ENCODE results near the gene LRIF1.
"Not testable (repeated sequence)": the region's sequence is repeated elsewhere in the genome, so short reads cannot be mapped to it uniquely, and the experiment has no call there.

LRIF1 gene, protein sequence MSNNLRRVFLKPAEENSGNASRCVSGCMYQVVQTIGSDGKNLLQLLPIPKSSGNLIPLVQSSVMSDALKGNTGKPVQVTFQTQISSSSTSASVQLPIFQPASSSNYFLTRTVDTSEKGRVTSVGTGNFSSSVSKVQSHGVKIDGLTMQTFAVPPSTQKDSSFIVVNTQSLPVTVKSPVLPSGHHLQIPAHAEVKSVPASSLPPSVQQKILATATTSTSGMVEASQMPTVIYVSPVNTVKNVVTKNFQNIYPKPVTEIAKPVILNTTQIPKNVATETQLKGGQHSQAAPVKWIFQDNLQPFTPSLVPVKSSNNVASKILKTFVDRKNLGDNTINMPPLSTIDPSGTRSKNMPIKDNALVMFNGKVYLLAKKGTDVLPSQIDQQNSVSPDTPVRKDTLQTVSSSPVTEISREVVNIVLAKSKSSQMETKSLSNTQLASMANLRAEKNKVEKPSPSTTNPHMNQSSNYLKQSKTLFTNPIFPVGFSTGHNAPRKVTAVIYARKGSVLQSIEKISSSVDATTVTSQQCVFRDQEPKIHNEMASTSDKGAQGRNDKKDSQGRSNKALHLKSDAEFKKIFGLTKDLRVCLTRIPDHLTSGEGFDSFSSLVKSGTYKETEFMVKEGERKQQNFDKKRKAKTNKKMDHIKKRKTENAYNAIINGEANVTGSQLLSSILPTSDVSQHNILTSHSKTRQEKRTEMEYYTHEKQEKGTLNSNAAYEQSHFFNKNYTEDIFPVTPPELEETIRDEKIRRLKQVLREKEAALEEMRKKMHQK

DNA sequence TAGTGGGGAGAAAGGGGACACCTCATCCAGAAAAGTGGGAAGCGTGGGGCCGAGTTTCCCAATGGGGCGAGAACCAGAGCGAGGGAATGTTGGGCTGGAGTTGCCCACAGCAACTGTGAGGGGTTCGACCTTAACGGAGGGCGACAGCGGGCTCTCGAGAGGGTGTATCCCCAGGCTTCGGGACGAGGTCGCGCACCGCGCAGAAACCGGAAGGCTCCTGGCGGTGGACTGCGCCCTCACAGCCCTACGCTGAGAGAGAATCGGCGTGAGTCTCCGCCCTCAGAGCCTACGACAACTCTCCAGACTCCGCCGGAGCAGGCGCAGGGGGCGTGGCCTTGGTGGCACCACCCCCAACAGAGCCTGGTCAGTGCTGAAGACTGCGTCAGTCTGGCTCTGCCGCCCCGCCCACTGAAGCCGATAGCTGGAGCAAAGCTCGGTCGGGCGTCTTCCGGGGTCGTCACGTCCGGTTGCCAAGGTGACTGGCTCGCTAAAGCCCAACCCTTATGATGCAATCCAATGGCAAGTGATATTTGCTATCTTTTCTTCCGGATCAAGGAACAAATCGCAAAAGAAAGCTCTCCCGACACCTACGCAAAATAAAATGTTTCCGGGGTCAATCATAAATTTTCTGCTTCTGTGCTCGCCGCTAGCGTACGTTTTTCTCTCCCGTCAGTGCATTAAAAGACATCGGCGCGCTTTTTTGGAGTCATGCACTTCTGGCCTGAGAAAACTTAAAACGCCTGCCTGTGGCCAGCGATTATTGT, at the start of gene LRIF1:
Gene LRIF1, minus strand, starts transcription at position 232 of the 764 bp plus-strand sequence. CDS start 234 bp downstream, outside the sequence.
- no peaks in the 10 kb centered on the region for H3K27me3 ChIP-seq (ENCODE audit: control insufficient read depth, insufficient read depth, low read length)
- peak within 1 kb of the TSS; percentile 74 for H3K9ac ChIP-seq (ENCODE audit: low read depth, low read length)
- peak within 1 kb of the TSS; percentile 93 for H3K27ac ChIP-seq (ENCODE audit: low read depth, low read length)
- H3K9me3 ChIP-seq (ENCODE audit: control insufficient read depth, insufficient read depth, low read length): peaks cover 16% of the 10 kb centered on the region
- H3K4me1 ChIP-seq (ENCODE audit: control insufficient read depth, insufficient read depth, low read length): peaks cover 7% of the 10 kb centered on the region; the same call in 1 of the 2 replicates
- H3K36me3 ChIP-seq (ENCODE audit: control insufficient read depth, insufficient read depth, low read length): no peaks in the 10 kb centered on the region
- peak within 1 kb of the TSS; percentile 81 for H3K4me3 ChIP-seq (ENCODE audit: low read depth, low read length)

DNA sequence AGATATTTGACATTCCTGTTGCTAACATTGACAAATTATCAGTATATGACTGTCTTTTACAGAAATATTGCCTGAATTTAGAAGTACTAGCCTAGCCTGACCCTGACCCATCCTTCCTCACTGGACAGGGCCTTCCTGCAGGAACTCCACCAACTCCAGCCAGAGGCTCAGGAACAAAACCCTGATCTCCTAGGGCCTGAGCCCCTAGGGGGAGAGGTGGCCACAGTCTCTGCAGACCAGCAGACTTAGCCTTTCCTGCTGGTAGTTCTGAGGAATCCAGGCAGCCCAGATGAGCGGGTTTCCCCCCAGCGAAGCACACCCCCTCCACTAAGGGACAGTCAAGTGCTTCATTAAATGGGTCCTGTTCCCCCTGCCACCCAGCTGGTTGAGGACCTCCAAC, 44.3 kb upstream of the LRIF1 start:
- Histone ChIP-seq H3K36me3 (ENCODE audit: control insufficient read depth, insufficient read depth, low read length) (no peaks in the 10 kb centered on the region), H3K4me3 (ENCODE audit: low read depth, low read length) (no peak overlapping the region), H3K27ac (ENCODE audit: low read depth, low read length) (no peak overlapping the region), H3K4me1 (ENCODE audit: control insufficient read depth, insufficient read depth, low read length) (no peaks in the 10 kb centered on the region), H3K27me3 (ENCODE audit: control insufficient read depth, insufficient read depth, low read length) (no peaks in the 10 kb centered on the region), H3K9ac (ENCODE audit: low read depth, low read length) (no peak overlapping the region), H3K9me3 (ENCODE audit: control insufficient read depth, insufficient read depth, low read length) (peaks cover 21% of the 10 kb centered on the region)

DNA sequence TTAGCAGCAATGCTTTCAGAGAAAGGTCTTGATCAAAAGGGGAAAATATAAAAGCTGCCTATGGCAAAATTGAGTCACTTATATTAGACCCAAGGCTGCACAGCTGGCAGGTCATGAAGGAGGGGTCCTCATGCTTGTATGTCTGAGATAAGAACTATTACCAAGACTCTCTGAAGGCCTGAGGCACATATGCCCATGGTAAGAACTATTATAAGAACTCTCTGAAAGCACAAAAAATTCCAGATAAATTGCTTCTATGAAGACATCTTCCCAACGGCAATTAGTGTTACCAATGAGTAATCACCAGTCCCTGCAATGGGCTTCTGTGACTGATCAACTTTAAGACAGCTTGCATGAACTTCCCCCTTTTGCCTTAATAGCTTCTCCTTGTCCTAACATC, 42.8 kb upstream of the LRIF1 start:
- Histone ChIP-seq H3K9ac (ENCODE audit: low read depth, low read length) (no peak overlapping the region), H3K27ac (ENCODE audit: low read depth, low read length) (no peak overlapping the region), H3K36me3 (ENCODE audit: control insufficient read depth, insufficient read depth, low read length) (no peaks in the 10 kb centered on the region), H3K4me3 (ENCODE audit: low read depth, low read length) (no peak overlapping the region), H3K9me3 (ENCODE audit: control insufficient read depth, insufficient read depth, low read length) (peaks cover 21% of the 10 kb centered on the region), H3K4me1 (ENCODE audit: control insufficient read depth, insufficient read depth, low read length) (no peaks in the 10 kb centered on the region), H3K27me3 (ENCODE audit: control insufficient read depth, insufficient read depth, low read length) (no peaks in the 10 kb centered on the region)

DNA sequence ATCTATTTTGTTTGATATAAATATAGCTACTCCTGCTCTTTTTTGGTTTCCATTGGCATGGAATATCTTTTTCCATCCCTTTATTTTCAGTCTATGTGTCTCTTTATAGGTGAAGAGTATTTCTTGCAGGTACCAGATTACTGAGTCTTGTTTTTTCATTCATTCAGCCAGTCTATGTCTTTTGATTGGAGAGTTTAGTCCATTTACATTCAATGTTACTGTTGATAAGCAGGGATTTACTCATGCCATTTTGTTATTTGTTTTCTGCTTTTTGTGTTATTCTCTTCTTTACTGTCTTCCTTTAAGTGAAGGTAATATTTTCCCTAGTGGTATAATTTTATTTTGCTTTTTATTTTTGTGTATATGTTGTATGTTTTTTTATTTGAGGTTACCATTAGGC, 35.9 kb upstream of the LRIF1 start:
- H3K36me3 ChIP-seq (ENCODE audit: control insufficient read depth, insufficient read depth, low read length); H3K4me3 ChIP-seq (ENCODE audit: low read depth, low read length); H3K9ac ChIP-seq (ENCODE audit: low read depth, low read length); H3K4me1 ChIP-seq (ENCODE audit: control insufficient read depth, insufficient read depth, low read length); H3K27me3 ChIP-seq (ENCODE audit: control insufficient read depth, insufficient read depth, low read length); H3K27ac ChIP-seq (ENCODE audit: low read depth, low read length); H3K9me3 ChIP-seq (ENCODE audit: control insufficient read depth, insufficient read depth, low read length): not testable (repeated sequence)

DNA sequence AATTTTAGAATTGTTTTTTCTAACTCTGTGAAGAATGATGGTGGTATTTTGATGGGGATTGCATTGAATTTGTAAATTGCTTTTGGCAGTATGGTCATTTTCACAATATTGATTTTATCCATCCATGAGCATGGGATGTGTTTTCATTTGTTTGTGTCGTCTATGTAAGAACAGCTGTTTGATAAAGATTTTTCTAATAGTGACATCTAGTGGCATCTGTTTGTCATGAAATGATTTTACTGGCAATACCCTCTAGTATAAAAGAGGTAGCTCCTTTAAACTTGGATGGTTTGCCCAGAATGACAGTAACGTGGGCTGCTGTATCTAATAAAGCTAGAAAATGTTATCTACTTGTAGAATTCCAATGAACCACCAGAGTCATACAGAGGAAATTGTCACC, 28.6 kb upstream of the LRIF1 start:
- not testable (repeated sequence) for H3K9me3 ChIP-seq (ENCODE audit: control insufficient read depth, insufficient read depth, low read length)

DNA sequence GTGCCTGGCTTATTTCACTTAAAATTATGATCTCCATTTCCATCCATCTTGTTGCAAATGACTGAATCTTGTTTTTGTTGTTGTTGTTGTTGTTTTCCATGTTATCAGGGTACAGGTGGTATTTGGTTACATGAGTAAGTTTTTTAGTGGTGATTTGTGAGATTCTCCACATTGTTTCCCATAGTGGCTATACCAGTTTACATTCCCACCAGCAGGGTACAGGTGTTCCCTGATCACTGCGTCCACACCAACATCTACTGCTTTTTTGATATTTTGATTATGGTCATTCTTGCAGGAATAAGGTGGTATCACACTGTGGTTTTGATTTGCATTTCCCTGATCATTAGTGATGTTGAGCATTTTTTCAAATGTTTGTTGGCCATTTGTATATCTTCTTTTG, 27.6 kb upstream of the LRIF1 start:
- not testable (repeated sequence) for H3K9ac ChIP-seq (ENCODE audit: low read depth, low read length); H3K9me3 ChIP-seq (ENCODE audit: control insufficient read depth, insufficient read depth, low read length); H3K4me1 ChIP-seq (ENCODE audit: control insufficient read depth, insufficient read depth, low read length); H3K36me3 ChIP-seq (ENCODE audit: control insufficient read depth, insufficient read depth, low read length); H3K4me3 ChIP-seq (ENCODE audit: low read depth, low read length); H3K27ac ChIP-seq (ENCODE audit: low read depth, low read length); H3K27me3 ChIP-seq (ENCODE audit: control insufficient read depth, insufficient read depth, low read length)

More for the DNA sequence above, 28.6 kb upstream of the LRIF1 start:
- not testable (repeated sequence) for H3K4me3 ChIP-seq (ENCODE audit: low read depth, low read length); H3K27ac ChIP-seq (ENCODE audit: low read depth, low read length); H3K36me3 ChIP-seq (ENCODE audit: control insufficient read depth, insufficient read depth, low read length); H3K27me3 ChIP-seq (ENCODE audit: control insufficient read depth, insufficient read depth, low read length); H3K4me1 ChIP-seq (ENCODE audit: control insufficient read depth, insufficient read depth, low read length); H3K9ac ChIP-seq (ENCODE audit: low read depth, low read length)

DNA sequence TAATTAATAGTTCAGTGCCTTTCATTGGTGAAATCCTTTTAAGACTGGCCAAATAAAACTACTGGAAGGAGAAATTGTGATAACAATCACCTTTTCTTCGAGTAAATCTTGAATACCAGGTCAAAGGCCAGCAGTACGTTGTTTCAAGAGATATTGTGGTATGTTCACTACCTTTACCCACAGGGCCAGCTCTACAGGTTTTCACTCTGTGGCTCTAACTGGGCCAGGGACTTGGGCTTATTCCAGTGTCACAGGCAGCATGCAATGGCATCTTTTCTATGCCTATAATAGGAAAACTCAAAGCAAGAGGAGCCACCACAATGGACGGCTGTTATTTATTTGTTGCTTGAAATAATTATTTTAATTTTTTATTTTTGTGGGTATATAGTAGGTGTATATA, 26.8 kb upstream of the LRIF1 start:
- Histone ChIP-seq H3K27me3 (ENCODE audit: control insufficient read depth, insufficient read depth, low read length) (no peaks in the 10 kb centered on the region), H3K4me1 (ENCODE audit: control insufficient read depth, insufficient read depth, low read length) (no peaks in the 10 kb centered on the region; the same call in 1 of the 2 replicates), H3K9me3 (ENCODE audit: control insufficient read depth, insufficient read depth, low read length) (no peaks in the 10 kb centered on the region), H3K36me3 (ENCODE audit: control insufficient read depth, insufficient read depth, low read length) (no peaks in the 10 kb centered on the region), H3K27ac (ENCODE audit: low read depth, low read length) (no peak overlapping the region), H3K9ac (ENCODE audit: low read depth, low read length) (no peak overlapping the region), H3K4me3 (ENCODE audit: low read depth, low read length) (no peak overlapping the region)

DNA sequence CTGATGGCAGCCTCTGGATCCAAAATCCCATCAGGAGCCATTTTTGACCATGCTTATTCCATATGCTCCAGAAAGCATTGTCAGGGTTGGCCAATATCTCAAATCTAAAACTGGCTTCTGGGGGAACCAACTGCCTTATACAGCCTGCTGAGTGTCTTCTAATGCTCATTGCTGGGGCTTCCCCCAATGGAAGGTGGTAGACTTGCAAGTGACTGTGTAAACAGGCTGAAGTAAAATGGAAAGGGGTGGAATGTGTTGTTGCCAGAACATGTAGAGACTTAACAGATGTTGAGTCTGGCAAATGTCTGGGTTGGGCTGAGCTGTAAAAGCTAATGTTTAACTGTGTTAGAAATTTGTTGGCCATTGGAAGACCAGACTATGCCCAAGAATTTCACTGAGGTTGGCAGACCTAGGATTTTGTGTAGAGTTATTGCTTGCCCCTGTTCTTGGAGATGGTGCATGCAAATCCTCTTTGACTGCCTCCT, 22.7 kb upstream of the LRIF1 start:
- Histone ChIP-seq H3K27me3 (ENCODE audit: control insufficient read depth, insufficient read depth, low read length) (no peaks in the 10 kb centered on the region), H3K4me3 (ENCODE audit: low read depth, low read length) (no peak overlapping the region), H3K36me3 (ENCODE audit: control insufficient read depth, insufficient read depth, low read length) (no peaks in the 10 kb centered on the region), H3K27ac (ENCODE audit: low read depth, low read length) (no peak overlapping the region), H3K4me1 (ENCODE audit: control insufficient read depth, insufficient read depth, low read length) (no peaks in the 10 kb centered on the region; the same call in 1 of the 2 replicates), H3K9ac (ENCODE audit: low read depth, low read length) (no peak overlapping the region), H3K9me3 (ENCODE audit: control insufficient read depth, insufficient read depth, low read length) (no peaks in the 10 kb centered on the region)

DNA sequence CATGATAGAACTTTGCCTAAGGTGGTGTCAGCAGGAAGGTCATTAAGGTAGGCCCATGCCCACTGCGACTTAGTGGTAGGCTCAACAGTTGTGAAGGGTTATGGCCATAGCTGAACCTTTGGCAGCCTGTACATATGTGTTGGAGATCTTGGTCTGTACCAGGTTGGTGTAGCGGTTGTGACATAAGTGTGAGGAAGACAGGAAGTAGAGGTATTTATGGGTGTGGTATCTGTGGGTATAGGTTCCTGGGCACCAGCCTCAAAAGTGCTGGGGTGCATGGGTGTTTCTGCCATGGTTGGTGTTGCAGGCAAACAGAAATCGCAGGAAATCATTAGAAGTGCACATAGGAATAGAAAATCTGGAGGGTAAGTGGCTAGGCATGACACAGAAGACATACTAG, 18.6 kb upstream of the LRIF1 start:
- no peaks in the 10 kb centered on the region for H3K9me3 ChIP-seq (ENCODE audit: control insufficient read depth, insufficient read depth, low read length)
- H3K9ac ChIP-seq (ENCODE audit: low read depth, low read length): no peak overlapping the region
- H3K27ac ChIP-seq (ENCODE audit: low read depth, low read length): no peak overlapping the region
- H3K27me3 ChIP-seq (ENCODE audit: control insufficient read depth, insufficient read depth, low read length): no peaks in the 10 kb centered on the region
- no peak overlapping the region for H3K4me3 ChIP-seq (ENCODE audit: low read depth, low read length)
- H3K36me3 ChIP-seq (ENCODE audit: control insufficient read depth, insufficient read depth, low read length): no peaks in the 10 kb centered on the region
- H3K4me1 ChIP-seq (ENCODE audit: control insufficient read depth, insufficient read depth, low read length): no peaks in the 10 kb centered on the region

DNA sequence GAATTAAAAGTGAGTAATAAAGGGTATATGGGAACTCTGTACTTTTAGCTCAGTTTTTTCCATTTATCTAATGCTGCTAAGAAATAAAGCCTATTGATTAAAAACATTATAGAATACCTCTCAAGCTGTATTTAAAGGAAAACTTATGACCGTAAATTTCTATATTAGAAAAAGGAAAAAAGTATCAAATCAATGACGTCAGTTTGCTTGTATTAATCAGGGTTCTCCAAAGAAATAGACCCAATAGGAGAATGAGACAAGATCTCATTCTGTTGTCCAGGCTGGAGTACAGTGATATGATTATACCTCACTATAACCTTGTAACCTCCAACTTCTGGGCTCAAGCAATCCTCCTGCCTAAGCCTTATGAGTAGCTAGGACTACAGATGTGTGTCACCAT, 15.4 kb upstream of the LRIF1 start:
- no peaks in the 10 kb centered on the region; the same call in 1 of the 2 replicates for H3K9me3 ChIP-seq (ENCODE audit: control insufficient read depth, insufficient read depth, low read length)

More for the DNA sequence above, 15.4 kb upstream of the LRIF1 start:
- Histone ChIP-seq H3K4me1 (ENCODE audit: control insufficient read depth, insufficient read depth, low read length) (no peaks in the 10 kb centered on the region), H3K27ac (ENCODE audit: low read depth, low read length) (no peak overlapping the region), H3K9ac (ENCODE audit: low read depth, low read length) (no peak overlapping the region), H3K27me3 (ENCODE audit: control insufficient read depth, insufficient read depth, low read length) (no peaks in the 10 kb centered on the region), H3K36me3 (ENCODE audit: control insufficient read depth, insufficient read depth, low read length) (no peaks in the 10 kb centered on the region), H3K4me3 (ENCODE audit: low read depth, low read length) (no peak overlapping the region)
